Activated T-helper 1 cell treated with anti-CD3 and anti-CD28 coated beads, Interleukin-12 subunit alpha, Interleukin-12 subunit beta, Interleukin-2, Interleukin-4 antibody, amounts not matched to agents 30 ng/mL and 10 ng/mL and 1 ng/mL, durations not matched to agents 14 hours and 24 hours and 36 hours (primary cell): ENCODE results near the gene TSPAN13. TPM values are rescaled to one million over a fixed set of nuclear protein-coding genes. Genes with fewer than 3 reads are reported as not detected.

ENCODE experiments used
- DNase-seq: peaks from one replicate; pipeline ENCODE4 v3.0.0; 2021; ENCODE audit warnings: low spot score
- H3K27ac Mint-ChIP-seq: one replicate; pipeline ENCODE4 v1.8.0; 2021; ENCODE audit warnings: mild to moderate bottlenecking, mixed read lengths
- H3K27me3 Mint-ChIP-seq: one replicate; pipeline ENCODE4 v1.8.0; 2022; ENCODE audit warnings: mild to moderate bottlenecking, moderate library complexity, mixed read lengths; ENCODE audit not compliant: insufficient read depth
- H3K36me3 Mint-ChIP-seq: one replicate; pipeline ENCODE4 v1.8.0; 2021; ENCODE audit warnings: low read depth, mixed read lengths
- H3K4me1 Mint-ChIP-seq: one replicate; pipeline ENCODE4 v1.8.0; 2021; ENCODE audit warnings: low read depth, mixed read lengths
- H3K4me3 Mint-ChIP-seq: one replicate; pipeline ENCODE4 v1.8.0; 2021; ENCODE audit warnings: mild to moderate bottlenecking, moderate library complexity, mixed read lengths
- H3K9me3 Mint-ChIP-seq: one replicate; pipeline ENCODE4 v1.8.0; 2021; ENCODE audit warnings: mixed read lengths
- intact Hi-C: fragments of 100-400 bp; cut with micrococcal nuclease; formaldehyde crosslinking; loops from one replicate; pipeline ENCODE4 v1.15.1; 2024
- total RNA-seq: library from RNA; stranded (reverse); gene quantifications from 2 replicates; pipeline ENCODE4 v1.2.3, GENCODE V29; 2022

Gene TSPAN13
- total RNA-seq, 1 donor from 2014 or later = 0.96 TPM

DNA sequence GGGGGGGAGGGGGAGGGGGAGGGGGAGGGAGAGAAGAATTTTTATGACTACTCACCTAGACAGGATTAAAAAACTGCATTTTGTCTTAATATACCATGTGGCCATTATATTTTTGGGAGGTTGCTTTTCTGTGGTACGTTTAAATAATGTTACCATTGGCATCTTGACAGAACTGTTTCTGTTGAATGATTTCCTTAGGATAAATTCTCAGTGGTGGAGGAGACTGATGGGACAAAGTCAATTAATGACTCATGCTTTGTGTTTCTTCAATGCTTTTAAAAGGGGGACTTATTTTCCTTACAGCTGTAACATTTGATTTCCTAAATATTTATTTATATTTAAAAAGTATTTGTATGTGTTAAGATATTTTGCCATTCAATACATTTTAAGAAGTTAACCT, 37.5 kb downstream of the TSPAN13 start:
- Mint-ChIP-seq H3K27ac (no peak overlapping the region), H3K27me3 (peaks cover 4% of the 10 kb centered on the region), H3K9me3 (no peaks in the 10 kb centered on the region), H3K36me3 (no peaks in the 10 kb centered on the region), H3K4me3 (no peak overlapping the region), H3K4me1 (no peaks in the 10 kb centered on the region)
- no peak for DNase-seq
- intact Hi-C loops = no loop called here

- no peak for DNase-seq
- Mint-ChIP-seq H3K4me3 (no peak overlapping the region), H3K36me3 (no peaks in the 10 kb centered on the region), H3K27ac (no peak overlapping the region), H3K9me3 (no peaks in the 10 kb centered on the region), H3K4me1 (no peaks in the 10 kb centered on the region), H3K27me3 (peaks cover 7% of the 10 kb centered on the region)
- intact Hi-C loops = no loop called here
Observed at GRCh38 chr7:16791905-16792698, 38.5 kb downstream of the TSPAN13 start.

- no peak overlapping the region for H3K4me3 Mint-ChIP-seq
- H3K27ac Mint-ChIP-seq = no peak overlapping the region
- H3K36me3 Mint-ChIP-seq = no peaks in the 10 kb centered on the region
- H3K4me1 Mint-ChIP-seq = no peaks in the 10 kb centered on the region
- intact Hi-C loops = no loop called here
- DNase-seq = no peak
- peaks cover 7% of the 10 kb centered on the region for H3K27me3 Mint-ChIP-seq
- no peaks in the 10 kb centered on the region for H3K9me3 Mint-ChIP-seq
Observed at GRCh38 chr7:16794986-16795385, 41.4 kb downstream of the TSPAN13 start.

GRCh38 chr7:16795624-16796023, 42.1 kb downstream of the TSPAN13 start:
- H3K9me3 Mint-ChIP-seq = no peaks in the 10 kb centered on the region
- H3K27me3 Mint-ChIP-seq = peaks cover 7% of the 10 kb centered on the region

DNA sequence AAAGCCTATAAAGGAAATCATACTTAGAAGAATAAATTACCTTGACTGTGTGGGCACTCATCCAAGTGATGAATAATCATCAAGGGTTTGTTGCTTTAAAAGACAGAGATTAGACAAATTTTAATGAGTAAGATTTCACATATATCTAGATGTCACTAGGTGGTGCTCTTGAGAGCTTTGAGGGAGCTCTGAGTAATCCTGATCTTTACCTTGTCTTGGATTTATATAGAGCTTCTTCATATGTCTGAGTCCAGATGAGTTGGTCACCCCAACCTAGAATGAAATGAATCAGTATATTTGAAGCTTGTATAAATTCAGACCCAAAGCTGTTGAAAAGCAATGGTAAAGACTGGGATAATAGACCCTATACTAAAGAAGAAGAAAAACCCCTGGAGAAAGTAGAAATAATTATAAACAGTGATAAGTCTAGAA, 47.6 kb downstream of the TSPAN13 start:
- H3K27ac Mint-ChIP-seq = no peak overlapping the region
- intact Hi-C loops = loop anchor here (1.0 kb wide), 1 partner anchor 117 kb away; no protein-coding TSS in a partner anchor
- no peaks in the 10 kb centered on the region for H3K36me3 Mint-ChIP-seq
- H3K9me3 Mint-ChIP-seq = no peaks in the 10 kb centered on the region
- peaks cover 4% of the 10 kb centered on the region for H3K27me3 Mint-ChIP-seq
- no peaks in the 10 kb centered on the region for H3K4me1 Mint-ChIP-seq
- H3K4me3 Mint-ChIP-seq = no peak overlapping the region
- DNase-seq = no peak

More at GRCh38 chr7:16795624-16796023, 42.1 kb downstream of the TSPAN13 start:
- no peak for DNase-seq
- Mint-ChIP-seq H3K4me3 (no peak overlapping the region), H3K27ac (no peak overlapping the region), H3K4me1 (no peaks in the 10 kb centered on the region), H3K36me3 (no peaks in the 10 kb centered on the region)
- intact Hi-C loops = no loop called here

GRCh38 chr7:16801579-16801978, 48.0 kb downstream of the TSPAN13 start:
- Mint-ChIP-seq H3K36me3 (no peaks in the 10 kb centered on the region), H3K4me3 (no peak overlapping the region), H3K9me3 (no peaks in the 10 kb centered on the region), H3K27me3 (peaks cover 1% of the 10 kb centered on the region), H3K4me1 (no peaks in the 10 kb centered on the region), H3K27ac (no peak overlapping the region)
- DNase-seq = no peak
- intact Hi-C loops = loop anchor here (1.0 kb wide), 1 partner anchor 117 kb away; no protein-coding TSS in a partner anchor

GRCh38 chr7:16803125-16803524, 49.6 kb downstream of the TSPAN13 start:
- H3K36me3 Mint-ChIP-seq = no peaks in the 10 kb centered on the region
- H3K9me3 Mint-ChIP-seq = no peaks in the 10 kb centered on the region
- H3K4me1 Mint-ChIP-seq = no peaks in the 10 kb centered on the region
- no peak overlapping the region for H3K27ac Mint-ChIP-seq
- no peak for DNase-seq
- no peak overlapping the region for H3K4me3 Mint-ChIP-seq
- intact Hi-C loops = no loop called here
- H3K27me3 Mint-ChIP-seq = peaks cover 4% of the 10 kb centered on the region

- intact Hi-C loops = no loop called here
- H3K4me1 Mint-ChIP-seq = no peaks in the 10 kb centered on the region
- H3K9me3 Mint-ChIP-seq = no peaks in the 10 kb centered on the region
- no peak for DNase-seq
- H3K27ac Mint-ChIP-seq = no peak overlapping the region
- no peak overlapping the region for H3K4me3 Mint-ChIP-seq
- H3K27me3 Mint-ChIP-seq = peaks cover 7% of the 10 kb centered on the region
- H3K36me3 Mint-ChIP-seq = no peaks in the 10 kb centered on the region
Observed at GRCh38 chr7:16803881-16804673, 50.5 kb downstream of the TSPAN13 start.

DNA sequence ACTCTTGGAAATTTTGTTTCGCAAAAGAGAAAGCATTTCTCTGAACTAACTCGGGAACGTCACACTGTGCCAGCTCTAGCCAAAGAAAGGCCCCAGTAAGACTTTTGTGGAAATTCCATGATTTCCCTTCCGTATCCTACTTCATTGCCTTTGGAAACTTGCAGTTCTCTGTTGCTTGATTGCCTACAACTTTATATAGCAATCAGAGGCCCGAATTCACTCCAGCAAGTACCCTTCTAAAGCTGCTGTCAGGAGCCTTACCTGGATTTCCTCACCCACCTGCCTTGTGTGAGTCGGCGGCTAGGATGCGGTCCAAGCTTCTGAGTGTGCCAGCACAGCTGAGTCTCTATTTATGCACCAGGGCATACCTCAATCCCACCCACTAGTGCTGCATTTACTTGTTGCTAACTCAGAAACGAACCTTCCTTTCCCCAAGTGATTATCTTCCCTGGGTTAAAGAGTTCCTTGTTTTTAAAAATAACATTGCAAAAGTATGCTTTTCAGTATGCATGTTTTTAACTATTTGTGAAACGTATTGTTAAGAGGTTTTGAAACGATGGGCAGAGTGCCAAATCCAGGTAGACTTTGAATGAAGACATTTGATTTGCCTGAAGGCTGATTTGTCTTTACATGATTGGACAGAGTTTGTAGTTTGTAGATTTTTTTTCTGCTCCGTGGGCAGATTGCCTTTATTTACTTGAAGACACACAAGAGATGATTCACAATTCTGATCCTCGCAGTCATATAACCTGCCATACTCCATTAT, 51.3 kb downstream of the TSPAN13 start, which contains the start of gene AGR2:
Gene AGR2 (minus strand): TSS at position 326 of the 766 bp plus-strand sequence. CDS start 3,203 bp downstream, outside the sequence.
- no peak within 1 kb of the TSS for H3K4me3 Mint-ChIP-seq
- H3K27ac Mint-ChIP-seq = no peak within 1 kb of the TSS
- no peaks in the 10 kb centered on the region for H3K36me3 Mint-ChIP-seq
- H3K9me3 Mint-ChIP-seq = no peaks in the 10 kb centered on the region
- DNase-seq = no peak
- intact Hi-C loops = no loop called here
- peaks cover 11% of the 10 kb centered on the region for H3K27me3 Mint-ChIP-seq
- no peaks in the 10 kb centered on the region for H3K4me1 Mint-ChIP-seq

DNA sequence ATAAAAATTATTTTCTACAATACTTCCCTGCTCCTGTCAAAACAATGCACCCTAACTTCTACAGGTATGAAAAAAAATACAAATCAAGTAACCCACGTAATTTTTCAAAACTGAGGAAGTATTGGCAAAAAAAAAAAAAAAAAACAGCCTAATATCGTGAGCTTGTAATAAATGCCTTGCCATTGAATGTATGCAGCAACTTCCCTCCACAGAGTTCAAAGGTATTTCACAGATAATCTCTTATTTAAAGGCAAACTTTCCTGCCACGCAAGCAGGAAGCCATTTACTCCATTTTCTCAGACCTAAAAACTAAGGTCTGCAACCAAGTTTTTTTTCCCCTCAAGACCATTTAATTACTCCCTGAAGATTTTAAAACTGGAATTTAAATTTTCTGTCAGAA, 51.9 kb downstream of the TSPAN13 start:
- no peaks in the 10 kb centered on the region for H3K4me1 Mint-ChIP-seq
- no peaks in the 10 kb centered on the region for H3K9me3 Mint-ChIP-seq
- H3K27ac Mint-ChIP-seq = no peak overlapping the region
- H3K4me3 Mint-ChIP-seq = no peak overlapping the region
- intact Hi-C loops = no loop called here
- peaks cover 11% of the 10 kb centered on the region for H3K27me3 Mint-ChIP-seq
- no peaks in the 10 kb centered on the region for H3K36me3 Mint-ChIP-seq
- no peak for DNase-seq

GRCh38 chr7:16810112-16810511, 56.6 kb downstream of the TSPAN13 start:
- no peak overlapping the region for H3K27ac Mint-ChIP-seq

DNA sequence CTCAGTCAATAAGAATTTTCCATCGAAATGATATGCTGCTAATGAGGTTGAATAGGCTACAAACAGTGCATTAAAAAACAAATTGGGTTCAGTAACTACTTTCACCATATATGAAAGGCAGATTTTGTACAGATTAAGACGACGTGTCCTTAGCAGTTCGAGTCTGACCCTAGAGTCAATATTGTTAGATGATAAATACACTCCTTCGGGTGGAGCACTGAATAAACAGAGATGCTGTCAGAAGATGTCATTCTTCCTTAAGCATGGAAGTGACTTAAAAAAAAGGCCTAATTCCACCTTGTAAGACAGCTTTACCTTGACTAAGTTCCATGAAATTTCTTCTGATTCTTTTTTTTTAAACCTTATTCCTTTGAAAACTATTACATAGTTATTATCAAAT, 57.0 kb downstream of the TSPAN13 start:
- Mint-ChIP-seq H3K27ac (no peak overlapping the region), H3K27me3 (peaks cover 9% of the 10 kb centered on the region), H3K9me3 (no peaks in the 10 kb centered on the region), H3K36me3 (no peaks in the 10 kb centered on the region), H3K4me1 (no peaks in the 10 kb centered on the region), H3K4me3 (no peak overlapping the region)
- intact Hi-C loops = no loop called here
- DNase-seq = no peak

More at GRCh38 chr7:16810112-16810511, 56.6 kb downstream of the TSPAN13 start:
- Mint-ChIP-seq H3K27me3 (peaks cover 9% of the 10 kb centered on the region), H3K4me3 (no peak overlapping the region), H3K9me3 (no peaks in the 10 kb centered on the region), H3K36me3 (no peaks in the 10 kb centered on the region), H3K4me1 (no peaks in the 10 kb centered on the region)
- no peak for DNase-seq
- intact Hi-C loops = no loop called here
